NCI-H2029 treated with DMSO at 0.1 percent for 48 hours (cell line): ENCODE data around the gene SCOC.
A peak's percentile ranks its signal among the peaks of the same experiment; 100 is the strongest.
"Not testable (repeated sequence)": the region's sequence is repeated elsewhere in the genome, so short reads cannot be mapped to it uniquely, and the experiment has no call there.

Experiments used
- DNase-seq: peaks from one replicate; lab custom pipeline; 2025; lab: John Stamatoyannopoulos, UW

Gene SCOC

GRCh38 chr4:140361099-140361498 lies 12.3 kb upstream of the SCOC start:
- DNase-seq, result no peak

- no peak for DNase-seq
Measured at GRCh38 chr4:140363051-140363450, 10.4 kb upstream of the SCOC start.

GRCh38 chr4:140363558-140363957 lies 9.9 kb upstream of the SCOC start:
- DNase-seq, result peak; percentile 78

GRCh38 chr4:140367738-140368137 lies 5.7 kb upstream of the SCOC start:
- no peak for DNase-seq

GRCh38 chr4:140368686-140369085 lies 4.8 kb upstream of the SCOC start:
- no peak for DNase-seq

- DNase-seq, result no peak
Measured at GRCh38 chr4:140372751-140373327, 607 bp upstream of the SCOC start.

- DNase-seq, result no peak
Measured at GRCh38 chr4:140374130-140374477, 658 bp downstream of the SCOC start.

- no peak for DNase-seq
Measured at GRCh38 chr4:140382732-140383131, 9.3 kb downstream of the SCOC start.

GRCh38 chr4:140388015-140388414 lies 14.6 kb downstream of the SCOC start:
- DNase-seq, result no peak

GRCh38 chr4:140395668-140396067 lies 22.2 kb downstream of the SCOC start:
- no peak for DNase-seq

GRCh38 chr4:140400111-140400510 lies 26.7 kb downstream of the SCOC start:
- no peak for DNase-seq

- no peak for DNase-seq
Measured at GRCh38 chr4:140406292-140406691, 32.8 kb downstream of the SCOC start.

- no peak for DNase-seq
Measured at GRCh38 chr4:140408974-140409373, 35.5 kb downstream of the SCOC start.

- not testable (repeated sequence) for DNase-seq
Measured at GRCh38 chr4:140413130-140413969, 39.9 kb downstream of the SCOC start.

GRCh38 chr4:140423106-140423505 lies 49.7 kb downstream of the SCOC start:
- DNase-seq, result no peak

- DNase-seq, result no peak
Measured at GRCh38 chr4:140426610-140427105, 53.2 kb downstream of the SCOC start.

- DNase-seq, result peak; percentile 33
Measured at GRCh38 chr4:140427106-140427918, 53.9 kb downstream of the SCOC start, which contains the start of gene CLGN. TSS of gene CLGN (minus strand) at chr4:140427648. CDS start at chr4:140413078, 14,570 bp downstream.

- peak; percentile 33 for DNase-seq
Measured at GRCh38 chr4:140427919-140428471, 54.5 kb downstream of the SCOC start.
